Hepatocyte (in vitro differentiated cells): ENCODE results near the gene LRRC1.

ENCODE experiments used
- EZH2 ChIP-seq: fragments of 200-600 bp; sonication (generic); IDR thresholded peaks from 2 replicates; pipeline ENCODE4 v1.6.1; 2016; ENCODE audit warnings: antibody characterized with exemption, mild to moderate bottlenecking, borderline replicate concordance
- TF ChIP-seq, protein P1 (sequence below): fragments of 200-600 bp; sonication (generic); IDR thresholded peaks from 2 replicates; pipeline ENCODE4 v1.5.1; 2016; ENCODE audit warnings: antibody characterized with exemption, mild to moderate bottlenecking; ENCODE audit not compliant: poor library complexity

DNA sequence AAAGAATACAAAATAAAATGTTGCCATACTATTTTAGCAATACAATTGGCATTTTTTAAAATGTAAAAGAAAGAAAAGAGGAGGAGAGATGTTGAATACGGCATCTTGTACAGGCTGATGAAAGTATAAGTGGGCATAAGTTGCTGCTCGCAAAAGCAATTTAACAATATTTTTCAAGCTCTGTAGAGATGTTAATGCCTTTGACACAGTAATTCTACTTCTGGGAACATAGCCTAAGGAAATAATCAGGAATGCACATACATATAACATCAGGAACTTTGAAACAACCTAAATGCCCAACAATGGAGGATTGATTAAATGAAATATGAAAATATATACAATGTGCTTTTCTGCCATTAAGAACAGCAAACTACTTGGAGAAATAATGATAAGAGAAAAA, 80.2 kb downstream of the LRRC1 start:
- TF ChIP-seq, protein P1, sequence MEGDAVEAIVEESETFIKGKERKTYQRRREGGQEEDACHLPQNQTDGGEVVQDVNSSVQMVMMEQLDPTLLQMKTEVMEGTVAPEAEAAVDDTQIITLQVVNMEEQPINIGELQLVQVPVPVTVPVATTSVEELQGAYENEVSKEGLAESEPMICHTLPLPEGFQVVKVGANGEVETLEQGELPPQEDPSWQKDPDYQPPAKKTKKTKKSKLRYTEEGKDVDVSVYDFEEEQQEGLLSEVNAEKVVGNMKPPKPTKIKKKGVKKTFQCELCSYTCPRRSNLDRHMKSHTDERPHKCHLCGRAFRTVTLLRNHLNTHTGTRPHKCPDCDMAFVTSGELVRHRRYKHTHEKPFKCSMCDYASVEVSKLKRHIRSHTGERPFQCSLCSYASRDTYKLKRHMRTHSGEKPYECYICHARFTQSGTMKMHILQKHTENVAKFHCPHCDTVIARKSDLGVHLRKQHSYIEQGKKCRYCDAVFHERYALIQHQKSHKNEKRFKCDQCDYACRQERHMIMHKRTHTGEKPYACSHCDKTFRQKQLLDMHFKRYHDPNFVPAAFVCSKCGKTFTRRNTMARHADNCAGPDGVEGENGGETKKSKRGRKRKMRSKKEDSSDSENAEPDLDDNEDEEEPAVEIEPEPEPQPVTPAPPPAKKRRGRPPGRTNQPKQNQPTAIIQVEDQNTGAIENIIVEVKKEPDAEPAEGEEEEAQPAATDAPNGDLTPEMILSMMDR = no peak
- no peak for TF ChIP-seq EZH2
